NCI-H2029 (cell line): ENCODE measurements around the gene PPP1R13B.
"Not testable (repeated sequence)": the region's sequence is repeated elsewhere in the genome, so short reads cannot be mapped to it uniquely, and the experiment has no call there.

Source experiments
- DNase-seq: peaks from one replicate; lab custom pipeline; 2025; lab: John Stamatoyannopoulos, UW

PPP1R13B gene

GRCh38 chr14:103832046-103832445 lies 15.3 kb downstream of the PPP1R13B start:
- no peak for DNase-seq

DNA sequence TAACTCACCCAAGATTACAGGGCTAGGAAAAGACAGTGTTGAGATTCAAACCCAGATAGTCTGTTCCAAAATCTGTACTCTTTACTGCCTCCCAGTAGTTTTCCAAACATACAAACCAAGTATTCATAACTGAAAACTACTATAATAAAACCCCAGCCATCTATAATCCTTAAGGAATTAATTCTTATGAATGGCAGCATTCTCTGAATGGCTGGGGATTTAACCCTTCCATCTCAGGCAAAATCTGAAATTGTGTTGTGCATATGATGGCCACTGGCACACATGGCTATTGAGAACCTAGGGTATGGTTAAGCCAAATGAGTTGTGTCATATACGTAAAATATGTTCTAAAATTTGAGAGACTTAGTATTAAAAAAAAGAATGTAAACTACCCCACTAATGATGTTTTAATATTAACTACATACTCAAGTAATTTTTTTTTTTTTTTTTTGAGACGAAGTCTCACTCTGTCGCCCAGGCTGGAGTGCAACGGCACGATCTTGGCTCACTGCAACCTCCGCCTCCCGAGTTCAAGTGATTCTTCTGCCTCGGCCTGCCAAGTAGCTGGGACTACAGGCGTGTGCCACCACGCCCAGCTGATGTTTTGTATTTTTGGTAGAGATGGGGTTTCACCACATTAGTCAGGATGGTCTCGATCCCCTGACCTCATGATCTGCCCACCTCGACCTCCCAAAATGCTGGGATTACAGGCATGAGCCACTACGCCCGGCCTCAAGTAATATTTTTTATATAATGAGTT lies 16.7 kb downstream of the PPP1R13B start:
- DNase-seq: no peak

DNA sequence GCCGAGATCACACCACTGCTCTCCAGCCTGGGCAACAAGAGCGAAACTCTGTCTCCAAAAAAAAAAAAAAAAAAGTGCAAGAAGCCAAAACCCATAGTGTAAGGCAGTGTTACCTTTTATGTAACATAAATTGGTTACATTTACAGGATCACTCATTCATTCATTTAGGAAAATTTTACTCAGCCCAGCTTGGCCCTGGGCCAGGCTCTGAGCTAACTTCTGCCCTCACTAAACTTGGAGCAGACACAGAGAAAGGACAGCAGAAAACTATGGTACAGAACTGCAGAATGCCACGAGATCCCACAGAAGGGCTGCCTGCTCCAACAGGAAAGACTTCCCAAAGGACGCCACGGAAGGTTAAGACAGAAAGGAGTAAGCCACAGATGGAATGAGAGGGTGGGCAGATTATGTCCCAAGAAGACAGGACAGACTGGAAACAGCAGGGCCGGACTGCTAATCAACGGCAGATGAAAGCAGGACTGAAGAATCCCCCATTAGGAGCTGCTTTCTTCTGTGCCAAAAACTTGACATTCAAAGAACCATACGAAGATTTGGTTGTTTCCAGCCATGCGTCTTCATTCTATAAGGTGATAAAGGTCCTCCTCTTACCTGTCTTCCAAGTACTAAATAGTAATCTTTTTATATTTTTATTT lies 18.9 kb downstream of the PPP1R13B start:
- no peak for DNase-seq

DNA sequence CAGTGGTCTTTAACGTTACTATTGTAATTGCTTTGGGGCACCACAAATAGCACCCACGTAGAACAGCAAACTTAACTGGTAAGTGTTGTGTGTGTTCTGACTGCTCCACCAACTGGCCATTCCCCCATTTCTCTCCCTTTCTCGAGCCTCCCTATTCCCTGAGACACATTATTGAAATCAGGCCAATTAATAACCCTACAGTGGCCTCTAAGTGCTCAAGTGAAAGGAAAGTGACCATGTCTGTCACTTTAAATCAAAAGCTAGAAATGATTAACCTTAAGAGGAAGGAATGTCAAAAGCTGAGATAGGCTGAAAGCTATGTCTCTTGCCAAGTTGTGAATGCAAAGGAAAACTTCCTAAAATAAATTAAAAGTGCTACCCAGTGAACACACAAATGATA lies 22.3 kb downstream of the PPP1R13B start:
- DNase-seq: no peak

DNA sequence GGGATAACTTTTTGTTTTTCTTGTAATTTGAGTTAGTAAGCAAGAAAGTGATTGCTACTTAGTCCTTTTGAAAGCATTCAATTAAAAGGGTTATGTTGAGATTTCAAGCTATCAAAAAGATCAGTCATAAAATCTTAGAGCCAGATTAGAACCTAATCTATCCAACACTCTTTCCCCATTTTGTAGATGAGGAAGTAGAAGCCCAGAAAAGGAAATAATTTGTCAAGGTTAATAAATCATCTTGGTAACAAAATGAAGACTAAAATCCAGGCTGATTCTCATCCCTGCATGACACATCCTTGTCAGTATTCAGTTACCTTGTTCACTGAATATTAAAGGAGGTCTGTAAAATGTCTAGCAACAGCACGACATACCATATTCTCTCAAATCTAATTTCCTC lies 26.5 kb downstream of the PPP1R13B start:
- DNase-seq: no peak

DNA sequence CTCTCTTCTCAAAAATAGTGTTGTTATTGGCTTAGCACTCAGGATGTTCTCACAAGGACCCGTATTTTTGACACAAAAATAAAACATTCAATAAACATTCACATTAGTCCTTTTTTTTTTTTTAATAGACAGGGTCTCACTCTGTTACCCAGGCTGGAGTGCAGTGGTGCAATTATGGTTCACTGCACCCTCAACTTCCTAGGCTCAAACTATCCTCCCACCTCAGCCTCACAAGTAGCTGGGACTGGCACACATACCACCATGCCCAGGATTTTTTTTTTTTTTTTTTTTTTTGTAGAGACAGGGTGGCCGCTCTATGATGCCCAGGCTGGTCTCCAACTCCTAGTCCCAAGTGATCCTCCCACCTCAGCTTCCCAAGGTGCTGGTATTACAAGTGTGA lies 27.0 kb downstream of the PPP1R13B start:
- DNase-seq: no peak

DNA sequence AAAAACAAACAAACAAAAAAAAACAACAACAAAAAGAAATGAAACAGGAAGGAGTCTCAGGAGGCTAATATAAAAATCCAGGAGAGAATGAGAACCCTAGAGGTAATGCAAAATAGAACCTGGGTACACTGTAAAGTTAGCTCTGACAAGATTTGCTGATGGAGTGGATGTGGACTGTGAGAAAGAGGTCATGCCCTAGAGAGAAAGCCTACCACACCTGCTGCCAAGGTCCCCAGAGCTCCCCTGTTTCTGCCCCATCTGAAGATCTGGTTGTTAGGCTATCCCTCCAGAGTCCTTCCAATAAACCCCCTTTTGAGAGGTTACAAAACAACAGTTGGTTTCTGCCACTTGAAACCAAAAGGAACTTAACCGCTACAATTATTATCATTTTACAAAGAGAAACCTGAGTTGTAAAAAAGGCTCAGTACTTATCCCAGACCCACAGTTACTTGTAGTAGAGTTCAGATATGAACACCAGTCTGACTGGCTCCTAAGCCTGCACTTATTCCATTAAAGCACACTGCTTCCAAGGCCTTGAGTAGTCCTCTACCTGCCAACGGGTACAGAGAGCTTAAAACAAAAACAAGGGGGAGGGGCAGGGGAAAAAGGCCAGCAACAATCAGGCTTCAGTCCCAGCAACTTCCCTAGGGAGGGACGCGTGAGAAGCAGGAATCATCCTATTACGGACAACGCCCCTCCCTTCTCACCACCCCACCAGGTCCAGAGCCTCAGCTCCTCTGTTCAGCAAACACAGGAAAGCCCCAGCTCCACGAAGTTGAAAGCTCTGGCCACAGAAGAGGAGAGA lies 27.7 kb downstream of the PPP1R13B start:
- DNase-seq: peak; percentile 14

DNA sequence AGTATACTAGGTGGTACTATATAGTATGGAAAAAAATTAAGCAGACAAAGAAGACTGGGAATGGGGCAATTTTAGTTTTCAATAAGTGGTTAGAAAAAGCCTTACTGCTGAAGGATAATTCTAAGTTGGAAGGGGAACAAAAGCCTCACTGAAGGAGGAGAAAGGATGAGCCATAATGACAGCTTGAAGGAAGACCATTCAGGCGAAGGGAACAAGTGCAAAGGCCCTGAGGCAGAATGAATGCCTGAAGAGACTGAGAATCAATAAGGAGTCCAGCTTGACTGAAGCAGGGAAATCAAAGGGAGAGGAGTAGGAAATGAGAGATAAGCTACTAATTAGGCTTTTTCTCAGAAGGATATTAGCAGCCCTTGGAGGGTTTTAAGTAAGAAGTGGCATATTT lies 28.5 kb downstream of the PPP1R13B start:
- no peak for DNase-seq

GRCh38 chr14:103818422-103818821 lies 29.0 kb downstream of the PPP1R13B start:
- no peak for DNase-seq

DNA sequence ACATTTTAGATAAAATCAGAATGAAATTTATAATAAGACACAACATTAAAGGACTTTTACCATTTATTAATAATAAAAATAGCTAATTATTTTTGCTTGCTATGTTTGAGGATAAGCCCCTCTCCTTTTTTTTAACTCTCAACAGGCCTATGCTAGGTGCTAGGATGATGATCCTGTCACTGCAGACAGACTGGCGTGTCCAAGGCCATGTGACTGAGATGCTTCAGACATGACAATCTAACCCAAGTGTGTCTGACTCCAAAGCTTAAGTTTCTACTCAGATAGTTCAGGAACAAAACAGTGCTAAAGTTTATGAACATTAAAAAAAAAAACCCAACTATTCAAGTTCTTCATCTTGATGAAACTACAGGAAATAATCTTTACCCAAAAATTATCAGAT lies 29.8 kb downstream of the PPP1R13B start:
- DNase-seq: no peak

DNA sequence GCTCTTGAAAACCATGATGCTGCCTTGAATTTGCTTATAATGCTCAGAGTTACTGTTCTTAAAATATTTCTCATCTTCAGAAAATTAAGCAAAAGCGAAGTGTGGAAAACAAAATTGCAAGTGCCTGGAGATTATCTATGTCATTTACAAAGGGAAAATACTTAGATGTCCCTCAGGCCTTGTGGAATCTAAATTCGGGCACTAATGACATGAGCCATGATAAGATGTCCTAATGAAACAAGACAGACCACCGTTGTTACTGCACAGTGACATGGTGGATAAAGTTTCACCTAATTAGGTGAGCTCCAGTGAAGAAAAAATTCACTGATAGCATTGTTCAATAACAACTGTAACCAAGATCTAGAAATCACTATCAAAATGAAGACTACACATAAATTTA lies 30.4 kb downstream of the PPP1R13B start:
- DNase-seq: no peak

DNA sequence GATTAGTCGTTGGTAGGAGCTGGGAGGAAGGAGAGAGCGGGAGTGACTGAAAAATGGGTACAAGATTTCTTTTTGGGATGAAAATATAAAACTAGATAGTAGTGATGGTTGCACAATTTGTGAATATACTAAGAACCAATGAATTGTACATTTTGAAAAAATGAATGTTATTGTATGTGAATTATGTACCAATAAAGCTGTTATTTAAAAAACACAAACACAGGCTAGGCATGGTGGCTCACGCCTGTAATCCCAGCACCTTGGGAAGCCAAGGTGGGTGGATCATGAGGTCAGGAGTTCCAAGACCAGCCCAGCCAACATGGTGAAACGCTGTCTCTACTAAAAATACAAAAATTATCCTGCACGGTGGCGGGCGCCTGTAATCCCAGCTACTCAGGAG lies 32.1 kb downstream of the PPP1R13B start:
- no peak for DNase-seq

DNA sequence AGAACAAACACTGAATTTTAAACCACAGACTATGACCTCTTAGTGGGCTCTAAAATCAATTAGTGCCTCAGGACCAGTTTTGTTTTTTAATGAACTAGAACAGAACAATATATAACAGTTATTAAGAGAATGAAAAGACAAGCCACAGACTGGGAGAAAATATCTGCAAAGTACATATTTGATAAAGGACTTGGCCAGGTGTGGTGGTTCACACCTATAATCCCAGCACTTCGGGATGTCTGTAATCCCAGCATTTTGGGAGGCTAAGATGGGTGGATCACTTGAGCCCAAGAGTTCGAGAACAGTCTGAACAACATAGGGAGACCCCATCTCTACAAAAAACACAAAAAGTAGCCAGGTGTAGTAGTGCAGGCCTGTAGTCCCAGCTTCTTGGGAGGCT lies 36.2 kb downstream of the PPP1R13B start:
- DNase-seq: no peak

DNA sequence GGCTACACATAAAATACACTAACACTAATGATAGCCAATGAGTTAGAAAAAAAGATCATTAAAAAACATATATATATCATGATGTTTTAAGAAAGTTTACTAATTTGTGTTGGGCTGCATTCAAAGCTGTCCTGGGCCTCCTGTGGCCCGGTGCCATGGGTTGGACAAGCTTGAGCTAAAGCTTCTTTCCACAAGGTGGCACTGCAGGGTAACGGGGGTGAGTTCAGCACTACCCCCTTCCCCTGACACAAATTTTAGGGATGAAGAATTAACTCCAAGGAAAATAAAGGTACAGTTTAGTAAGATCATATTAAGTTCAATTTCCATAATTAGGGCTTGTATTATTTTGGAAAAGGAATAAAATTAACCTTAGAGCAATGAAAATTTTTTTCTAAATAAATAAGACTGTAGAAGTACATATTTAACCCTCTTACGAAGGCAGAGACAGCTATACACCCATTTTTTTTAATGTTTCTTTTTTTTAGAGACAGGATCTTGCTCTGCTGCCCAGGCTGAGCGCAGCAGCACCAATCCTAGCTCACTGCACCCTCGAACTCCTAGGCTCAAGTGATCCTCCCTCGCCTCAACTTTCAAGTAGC lies 38.9 kb downstream of the PPP1R13B start:
- peak; percentile 39 for DNase-seq

DNA sequence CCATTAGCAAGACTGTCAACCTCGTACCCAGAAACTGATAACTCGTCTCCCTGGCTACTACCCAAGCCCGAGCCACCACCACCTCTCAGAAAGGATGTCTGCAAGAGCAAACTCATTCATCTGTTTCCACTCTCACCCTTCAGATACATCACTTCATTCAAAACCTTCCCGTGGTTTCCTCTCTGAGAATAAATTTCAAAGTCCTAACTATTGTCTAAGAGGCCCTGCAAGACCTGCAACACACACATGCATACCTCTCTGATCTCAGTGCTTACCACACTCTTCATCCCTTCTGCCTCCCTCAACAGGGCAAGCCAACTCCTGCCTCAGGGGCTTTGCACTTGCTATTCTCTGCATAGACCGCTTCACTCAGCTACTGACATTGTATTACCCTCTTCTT lies 40.6 kb downstream of the PPP1R13B start:
- no peak for DNase-seq

DNA sequence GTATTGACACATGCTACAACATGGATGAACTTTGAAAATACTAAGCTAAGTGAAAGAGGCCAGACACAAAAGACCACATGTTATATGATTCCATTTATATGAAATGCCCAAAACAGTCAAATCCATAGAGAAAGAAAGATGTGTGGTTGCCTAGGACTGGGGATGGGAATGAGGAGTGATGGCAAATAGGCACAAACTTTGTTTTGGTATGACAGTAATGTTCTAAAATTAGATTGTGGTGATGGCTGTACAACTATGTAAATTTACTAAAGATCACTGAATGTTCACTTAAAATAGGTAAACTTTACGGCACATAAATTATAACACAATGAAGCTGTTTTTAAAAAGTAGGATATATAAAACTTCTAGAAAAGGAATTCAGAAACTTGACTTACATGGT lies 41.7 kb downstream of the PPP1R13B start:
- no peak for DNase-seq

GRCh38 chr14:103803661-103804060 lies 43.7 kb downstream of the PPP1R13B start:
- no peak for DNase-seq

- no peak for DNase-seq
These were observed 45.0 kb downstream of the PPP1R13B start for GRCh38 chr14:103802356-103802755.

DNA sequence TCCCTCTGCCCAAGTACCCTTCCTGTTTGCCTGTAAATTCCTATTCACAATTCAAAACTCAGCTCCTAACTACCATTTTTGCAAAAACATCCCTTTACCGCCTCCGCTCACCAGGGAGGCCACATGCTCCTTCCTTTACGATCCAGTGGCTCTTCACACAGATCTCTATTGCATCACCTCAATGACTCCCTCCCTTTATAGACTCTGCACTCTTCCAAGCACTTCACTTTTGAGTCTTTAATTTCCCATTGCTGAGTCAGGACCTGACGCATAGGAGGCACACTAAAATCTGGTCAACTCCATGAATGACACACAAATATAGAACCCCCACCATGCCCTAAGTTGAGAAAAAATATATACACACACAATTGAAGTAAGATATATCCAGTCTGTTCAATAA lies 45.9 kb downstream of the PPP1R13B start:
- DNase-seq: no peak

GRCh38 chr14:103793192-103793591 lies 54.2 kb downstream of the PPP1R13B start:
- DNase-seq: not testable (repeated sequence)

DNA sequence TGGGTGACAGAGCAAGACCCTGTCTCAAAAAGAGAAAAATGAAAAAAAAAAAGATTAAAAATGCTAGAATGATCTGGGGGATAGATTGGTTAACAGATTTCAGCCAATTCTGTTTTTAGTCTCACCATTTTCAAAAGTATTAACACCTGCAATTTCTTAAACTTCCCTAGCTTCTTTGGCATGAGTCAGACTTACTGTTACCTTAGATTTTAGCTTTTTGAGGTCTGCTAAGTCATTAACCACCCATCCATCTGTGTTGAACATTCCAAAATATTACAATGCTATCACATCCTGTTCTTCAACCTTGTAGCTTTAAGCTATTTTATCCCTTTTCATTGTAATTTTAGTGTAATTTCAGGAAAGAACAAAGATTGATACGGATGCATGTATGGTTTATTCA lies 59.3 kb downstream of the PPP1R13B start:
- no peak for DNase-seq

- DNase-seq: no peak
These were observed 65.0 kb downstream of the PPP1R13B start for GRCh38 chr14:103782376-103782775.

DNA sequence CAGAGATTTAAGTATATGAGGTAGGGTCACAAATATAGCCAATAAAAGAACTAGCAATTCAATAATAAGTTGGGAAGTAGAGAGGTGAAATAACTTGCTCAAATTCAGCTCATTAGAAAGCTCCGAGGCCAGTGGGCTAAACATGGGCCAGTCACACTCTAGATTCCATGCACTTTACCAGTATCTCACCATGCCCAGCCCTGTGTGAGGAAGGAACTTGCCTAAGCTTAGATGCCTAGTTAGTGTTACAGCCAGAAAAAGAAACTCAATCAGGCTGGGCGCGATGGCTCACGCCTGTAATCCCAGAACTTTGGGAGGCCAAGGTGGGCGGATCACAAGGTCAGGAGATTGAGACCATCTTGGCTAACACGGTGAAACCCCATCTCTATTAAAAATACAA lies 71.1 kb downstream of the PPP1R13B start:
- not testable (repeated sequence) for DNase-seq
